Spleen (tissue), 11 donors: Measurements from ENCODE around the gene P4HA3. TPM values are rescaled to one million over a fixed set of nuclear protein-coding genes. Genes with fewer than 3 reads are reported as not detected.

Source experiments
- DNase-seq: peaks from one replicate; pipeline ENCODE4 v3.0.0-alpha.2; 2020
- H3K27ac ChIP-seq, 8 donors: fragments of 200-600 bp; sonication (generic) in 7 of 8; 1 replicate in 4 of 8; 2 replicates in 4 of 8; pipeline versions ENCODE4 v1.5.0 to v1.8.0; 2016 to 2021; ENCODE audit warnings: inconsistent platforms in 4 of 8, mild to moderate bottlenecking in 4 of 8, moderate library complexity in 1 of 8
- H3K27me3 ChIP-seq, 7 donors: fragments of 200-600 bp; sonication (generic) in 6 of 7; replicated peaks in 1 of 7; 1 replicate in 4 of 7; 2 replicates in 3 of 7; pipeline versions ENCODE4 v1.5.0 to v1.8.0; 2016 to 2021; ENCODE audit warnings: inconsistent platforms in 3 of 7, mild to moderate bottlenecking in 1 of 7
- H3K36me3 ChIP-seq, 6 donors: fragments of 200-600 bp; sonication (generic) in 5 of 6; 1 replicate in 4 of 6; 2 replicates in 2 of 6; pipeline versions ENCODE4 v1.5.0 to v1.8.0; 2016 to 2021; ENCODE audit warnings: inconsistent platforms in 2 of 6
- H3K4me1 ChIP-seq, 6 donors: fragments of 200-600 bp; sonication (generic) in 5 of 6; 1 replicate in 3 of 6; 2 replicates in 3 of 6; pipeline versions ENCODE4 v1.5.0 to v1.8.0; 2016 to 2021; ENCODE audit warnings: inconsistent platforms in 3 of 6
- H3K4me3 ChIP-seq, 8 donors: fragments of 200-600 bp; sonication (generic) in 7 of 8; 1 replicate in 4 of 8; 2 replicates in 4 of 8; pipeline versions ENCODE4 v1.5.0 to v1.8.0; 2016 to 2021; ENCODE audit warnings: inconsistent platforms in 4 of 8, mild to moderate bottlenecking in 4 of 8, moderate library complexity in 2 of 8
- H3K9me3 ChIP-seq, 8 donors: fragments of 200-600 bp; sonication (generic) in 7 of 8; 1 replicate in 4 of 8; 2 replicates in 4 of 8; pipeline versions ENCODE4 v1.5.0 to v1.8.0; 2016 to 2021; ENCODE audit warnings: inconsistent platforms in 4 of 8
- POLR2A ChIP-seq, 3 donors: fragments of 450-650 bp; IDR thresholded peaks; one replicate each; pipeline ENCODE4 v1.5.1; 2017; ENCODE audit warnings: antibody characterized with exemption in 3 of 3, mild to moderate bottlenecking in 1 of 3
- POLR2AphosphoS5 ChIP-seq, 3 donors: sonication (generic); formaldehyde crosslinking; IDR thresholded peaks; one replicate each; pipeline ENCODE4 v1.5.1; 2017; ENCODE audit warnings: antibody characterized with exemption in 3 of 3
- WGBS, 5 donors: extraction: QIAGEN DNeasy Blood & Tissue Kit in 3 of 5; methylation state at CpG; one replicate each; pipeline versions ENCODE4 v1.1.5 to v1.1.7; 2013 to 2018; 5-methylcytosine and 5-hydroxymethylcytosine counted together
- intact Hi-C: fragments of 100-400 bp; cut with DNase I; formaldehyde crosslinking; loops from one replicate; pipeline ENCODE4 v1.15.0; 2023; ENCODE audit warnings: low total_unique reads
- polyA plus RNA-seq, 3 donors: library from polyadenylated mRNA; stranded (reverse); fragments of 200-250 nt; gene quantifications; one replicate each; pipeline ENCODE4 v1.2.1, GENCODE V29; 2013
- total RNA-seq, 7 donors: library from RNA; depleted of rRNA in 3 of 7; stranded (reverse); fragments of >200 nt in 3 of 7; fragmentation: NEBNext Ultra II Directional in 4 of 7; extraction: Animal tissue kit (Norgen Biotek cat#: 25700) in 4 of 7; gene quantifications; one replicate each; pipeline versions ENCODE4 v1.1.0 to v1.2.1, GENCODE V29; 2016 to 2021
- TF ChIP-seq, protein P1 (sequence below), 11 experiments: fragments of 200-600 bp in 7 of 11; fragments of 450-650 bp in 4 of 11; sonication (generic) in 4 of 11; IDR thresholded peaks in 8 of 11; conservative IDR thresholded peaks in 3 of 11; 1 replicate in 7 of 11; 2 replicates in 4 of 11; pipeline versions ENCODE4 v1.4.0 to v1.8.0; 2016 to 2021; ENCODE audit warnings: antibody characterized with exemption in 11 of 11, inconsistent platforms in 4 of 11, mild to moderate bottlenecking in 1 of 11
- donor health status: healthy with polysubstance abuse.
- donor health status: DM: no; HTN: no; CAD: no; lungs with moderate emphysema.
- donor health status: DM: no; HTN: no; CAD: no.
- donor health status: Bipolar disorder and iron deficiency.
- donor health status: healthy.
- donor health status: DM: no; HTN: no; CAD: no.
- donor health status: DM: yes; HTN: yes; CAD: no.

Gene P4HA3
- total and polyA plus RNA-seq, 10 donors: 0.39 to 0.44 TPM; not detected in 8

DNA sequence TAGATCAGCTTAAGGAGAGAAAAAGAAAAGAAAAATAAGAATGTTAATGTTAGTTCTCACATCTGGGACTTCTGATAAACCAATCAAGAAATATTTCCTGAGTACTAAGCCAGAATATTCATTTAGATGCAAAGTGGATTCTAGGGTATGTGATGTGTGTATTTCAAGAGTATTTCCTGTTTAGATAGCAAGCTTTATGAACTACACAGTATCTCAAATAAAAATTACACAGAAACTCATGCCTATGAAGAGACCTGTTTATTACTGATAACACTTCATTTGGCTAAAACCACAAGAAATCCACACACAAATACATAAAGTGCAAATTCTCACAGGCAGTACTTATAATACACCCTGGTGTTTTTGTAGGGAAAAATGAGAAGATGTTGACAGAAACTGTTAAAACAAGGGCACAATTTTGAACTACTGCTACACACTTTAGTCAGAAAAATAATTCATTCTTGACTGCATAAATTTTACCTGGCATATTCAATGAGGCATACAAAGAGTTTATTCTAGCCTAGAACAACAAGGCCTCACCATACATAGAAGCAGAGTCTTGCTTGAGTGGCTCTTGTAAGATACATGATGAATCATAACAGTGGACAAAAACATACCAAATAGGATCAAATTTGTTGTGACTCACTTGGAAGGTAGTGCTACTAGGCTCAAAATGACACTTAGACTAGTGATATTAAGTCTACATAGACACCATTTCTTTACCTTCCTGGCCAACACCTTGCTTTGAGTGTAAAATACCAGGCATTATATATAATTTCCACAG lies 18.8 kb upstream of the P4HA3 start:
- TF ChIP-seq POLR2A (IDR thresholded peaks at IDR 0.05): no peak
- no peak for TF ChIP-seq POLR2AphosphoS5 (IDR thresholded peaks at IDR 0.05)
- TF ChIP-seq, protein P1, sequence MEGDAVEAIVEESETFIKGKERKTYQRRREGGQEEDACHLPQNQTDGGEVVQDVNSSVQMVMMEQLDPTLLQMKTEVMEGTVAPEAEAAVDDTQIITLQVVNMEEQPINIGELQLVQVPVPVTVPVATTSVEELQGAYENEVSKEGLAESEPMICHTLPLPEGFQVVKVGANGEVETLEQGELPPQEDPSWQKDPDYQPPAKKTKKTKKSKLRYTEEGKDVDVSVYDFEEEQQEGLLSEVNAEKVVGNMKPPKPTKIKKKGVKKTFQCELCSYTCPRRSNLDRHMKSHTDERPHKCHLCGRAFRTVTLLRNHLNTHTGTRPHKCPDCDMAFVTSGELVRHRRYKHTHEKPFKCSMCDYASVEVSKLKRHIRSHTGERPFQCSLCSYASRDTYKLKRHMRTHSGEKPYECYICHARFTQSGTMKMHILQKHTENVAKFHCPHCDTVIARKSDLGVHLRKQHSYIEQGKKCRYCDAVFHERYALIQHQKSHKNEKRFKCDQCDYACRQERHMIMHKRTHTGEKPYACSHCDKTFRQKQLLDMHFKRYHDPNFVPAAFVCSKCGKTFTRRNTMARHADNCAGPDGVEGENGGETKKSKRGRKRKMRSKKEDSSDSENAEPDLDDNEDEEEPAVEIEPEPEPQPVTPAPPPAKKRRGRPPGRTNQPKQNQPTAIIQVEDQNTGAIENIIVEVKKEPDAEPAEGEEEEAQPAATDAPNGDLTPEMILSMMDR (IDR thresholded peaks at IDR 0.05 in 8 of 11, conservative IDR thresholded peaks at IDR 0.05 in 3 of 11): no peak
- DNase-seq: no peak
- H3K4me3 ChIP-seq: no peak overlapping the region
- no peaks in the 10 kb centered on the region for H3K4me1 ChIP-seq
- H3K9me3 ChIP-seq: no peaks in the 10 kb centered on the region
- no peak overlapping the region for H3K27ac ChIP-seq
- peaks cover 0 to 8% (median 0%) of the 10 kb centered on the region in 6 donors for H3K36me3 ChIP-seq
- no peaks in the 10 kb centered on the region for H3K27me3 ChIP-seq
- intact Hi-C loops: no loop called here

DNA sequence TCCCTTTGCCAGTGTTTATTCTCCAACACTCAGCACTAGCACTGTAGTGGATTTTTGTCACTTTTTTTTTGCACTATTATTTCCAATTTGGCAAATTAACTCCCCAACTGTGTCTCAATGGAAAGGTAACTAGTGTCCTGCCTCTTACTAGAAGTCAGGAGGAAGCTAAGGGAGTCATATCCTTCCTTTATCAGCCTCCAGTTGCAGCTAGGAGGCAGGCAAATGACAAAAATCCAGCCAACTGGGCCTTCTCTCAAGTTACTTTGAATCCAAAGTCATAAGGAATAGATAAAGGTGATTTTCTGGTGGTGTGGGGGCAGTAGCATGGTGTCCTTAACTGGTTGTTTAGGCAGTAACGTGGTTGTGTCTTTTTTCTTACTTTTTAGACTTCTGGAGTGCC lies 15.6 kb upstream of the P4HA3 start:
- H3K4me1 ChIP-seq: peaks cover 0 to 7% (median 3%) of the 10 kb centered on the region in 6 donors
- intact Hi-C loops: no loop called here
- 85 to 93% (median 90%) methylated on average over 1 of the region's 1 CpG for WGBS, 5 donors

DNA sequence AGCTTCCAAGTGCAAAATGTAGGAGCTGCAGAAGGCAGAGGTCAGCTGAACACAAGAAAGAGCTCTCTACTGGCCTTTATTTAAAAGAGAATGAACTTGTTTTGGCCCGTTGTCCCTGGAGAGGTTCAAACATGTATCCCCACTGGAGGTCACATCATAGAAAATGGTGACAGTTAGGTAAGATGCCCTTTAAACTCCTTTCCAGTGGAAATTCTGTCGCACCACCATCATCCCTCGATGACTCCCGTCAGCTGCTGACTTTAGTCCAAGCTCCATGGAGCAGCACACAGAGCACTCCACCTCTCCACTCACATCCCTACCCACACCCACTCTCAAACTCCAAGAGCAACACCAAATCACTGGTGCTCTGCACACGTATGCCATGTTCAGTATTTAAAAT lies 15.2 kb upstream of the P4HA3 start:
- Histone ChIP-seq H3K27ac (no peak overlapping the region), H3K4me3 (no peak overlapping the region), H3K9me3 (no peaks in the 10 kb centered on the region), H3K4me1 (peaks cover 0 to 11% (median 6%) of the 10 kb centered on the region in 6 donors), H3K27me3 (no peaks in the 10 kb centered on the region), H3K36me3 (peaks cover 0 to 3% (median 0%) of the 10 kb centered on the region in 6 donors)
- WGBS, 5 donors: 86 to 95% (median 90%) methylated on average over 5 of the region's 5 CpGs
- TF ChIP-seq POLR2AphosphoS5 (IDR thresholded peaks at IDR 0.05) (no peak), POLR2A (IDR thresholded peaks at IDR 0.05) (no peak)
- TF ChIP-seq, protein P1 (IDR thresholded peaks at IDR 0.05 in 8 of 11, conservative IDR thresholded peaks at IDR 0.05 in 3 of 11): no peak
- DNase-seq: no peak
- intact Hi-C loops: no loop called here

More for the DNA sequence above, 15.6 kb upstream of the P4HA3 start:
- Histone ChIP-seq H3K36me3 (peaks cover 0 to 7% (median 0%) of the 10 kb centered on the region in 6 donors), H3K27ac (no peak overlapping the region), H3K4me3 (no peak overlapping the region), H3K27me3 (no peaks in the 10 kb centered on the region), H3K9me3 (no peaks in the 10 kb centered on the region)
- DNase-seq: no peak
- TF ChIP-seq, protein P1 (IDR thresholded peaks at IDR 0.05 in 8 of 11, conservative IDR thresholded peaks at IDR 0.05 in 3 of 11): no peak
- TF ChIP-seq POLR2AphosphoS5 (IDR thresholded peaks at IDR 0.05) (no peak), POLR2A (IDR thresholded peaks at IDR 0.05) (no peak)
